ENCODE data around the gene MIPOL1.

- TF ChIP-seq POLR2A (IDR thresholded peaks at IDR 0.05) (no peak), CTCF (IDR thresholded peaks at IDR 0.05) (no peak)
Measured at GRCh38 chr14:37584211-37585100, 386.7 kb downstream of the MIPOL1 start.

Data from breast epithelium (tissue), 3 donors.